ENCODE data around the gene ACTN4. TPM values are rescaled to one million over a fixed set of nuclear protein-coding genes. Genes with fewer than 3 reads are reported as not detected.
A peak's percentile ranks its signal among the peaks of the same experiment; 100 is the strongest.

ACTN4 gene
- total and polyA plus RNA-seq, 2 of the 4 experiments (the other 2 are of a cell fraction), result 541 to 659 TPM

DNA sequence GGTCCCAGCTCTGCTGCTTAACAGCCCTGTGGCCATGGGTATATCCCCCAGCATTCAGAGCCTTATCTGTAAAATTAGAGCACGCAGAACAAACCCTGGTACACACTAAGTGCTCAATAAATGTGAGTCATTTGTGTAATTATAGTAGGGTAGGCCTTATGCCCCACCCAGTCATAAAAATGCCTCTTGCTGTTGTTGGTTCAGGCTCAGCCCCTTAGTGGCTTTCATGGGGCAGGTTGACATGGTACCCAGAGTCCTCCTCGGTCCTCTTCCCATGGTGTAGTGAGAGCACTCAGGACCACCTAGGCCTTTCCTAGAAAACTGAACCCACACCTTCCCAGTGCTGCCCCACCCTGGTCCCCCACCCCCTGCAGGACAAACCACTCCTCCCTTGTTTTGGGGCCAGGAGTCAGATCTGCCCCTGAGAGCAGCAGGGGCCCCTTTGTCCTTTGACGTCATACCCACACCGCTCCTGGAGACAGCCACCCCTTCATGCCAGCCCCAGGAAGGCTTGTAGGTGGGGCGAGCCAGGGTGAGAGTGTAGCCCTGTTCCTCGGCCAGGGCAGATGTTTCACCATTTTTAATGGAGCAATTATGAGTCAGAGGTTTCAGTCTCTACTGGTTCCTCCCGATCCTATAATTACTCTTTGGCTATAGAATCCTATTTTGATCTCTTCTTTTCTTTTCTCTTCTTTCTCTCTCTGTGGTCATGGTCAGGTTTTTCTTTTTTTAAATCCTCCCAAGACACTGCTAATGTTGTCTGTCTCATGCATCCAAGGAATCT is 36.8 kb downstream of the ACTN4 start:
- ChIA-PET CTCF (no interaction called here), POLR2A (ENCODE audit: unreplicated experiment) (interaction anchor here (0.6 kb wide), 1 partner anchor 1597 kb away, joined by 3 read pairs; no protein-coding TSS in a partner anchor)
- no peak overlapping the region for H3K4me3 ChIP-seq (ENCODE audit: insufficient read depth, low read depth, low read length)
- TF ChIP-seq SMC3 (IDR thresholded peaks at IDR 0.05; ENCODE audit: low read depth, low read length), result 0 out of 2 replicates have a peak, but pooled peaks have one; percentile 4
- 0 out of 2 replicates have a peak, but pooled peaks have one; percentile 7 for TF ChIP-seq BHLHE40 (IDR thresholded peaks at IDR 0.05; ENCODE audit: low read depth, low read length)
- no peak for TF ChIP-seq RFX5 (IDR thresholded peaks at IDR 0.05; ENCODE audit: low read depth, low read length)
- 0 out of 2 replicates have a peak, but pooled peaks have one; percentile 27 for TF ChIP-seq POLR2A (IDR thresholded peaks at IDR 0.05; ENCODE audit: low read depth, low read length)
- peak; percentile 63; the same call in 1 of the 2 replicates for TF ChIP-seq MAZ (IDR thresholded peaks at IDR 0.05; ENCODE audit: borderline replicate concordance, low read depth, low read length)
- peak; percentile 90 for TF ChIP-seq CEBPB (IDR thresholded peaks at IDR 0.05; ENCODE audit: low read depth, low read length)
- TF ChIP-seq, protein P1, sequence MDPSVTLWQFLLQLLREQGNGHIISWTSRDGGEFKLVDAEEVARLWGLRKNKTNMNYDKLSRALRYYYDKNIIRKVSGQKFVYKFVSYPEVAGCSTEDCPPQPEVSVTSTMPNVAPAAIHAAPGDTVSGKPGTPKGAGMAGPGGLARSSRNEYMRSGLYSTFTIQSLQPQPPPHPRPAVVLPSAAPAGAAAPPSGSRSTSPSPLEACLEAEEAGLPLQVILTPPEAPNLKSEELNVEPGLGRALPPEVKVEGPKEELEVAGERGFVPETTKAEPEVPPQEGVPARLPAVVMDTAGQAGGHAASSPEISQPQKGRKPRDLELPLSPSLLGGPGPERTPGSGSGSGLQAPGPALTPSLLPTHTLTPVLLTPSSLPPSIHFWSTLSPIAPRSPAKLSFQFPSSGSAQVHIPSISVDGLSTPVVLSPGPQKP (IDR thresholded peaks at IDR 0.05; ENCODE audit: borderline replicate concordance, low read depth, low read length), result no peak
- no peak for TF ChIP-seq CTCF (conservative IDR thresholded peaks at IDR 0.05; ENCODE audit: low read depth, low read length)
- no peak; the same call in 1 of the 2 replicates for TF ChIP-seq RAD21 (IDR thresholded peaks at IDR 0.05; ENCODE audit: low read length)
- no peak for TF ChIP-seq MXI1 (IDR thresholded peaks at IDR 0.05; ENCODE audit: borderline replicate concordance, low read depth, low read length)
- no peak for TF ChIP-seq MAFK (IDR thresholded peaks at IDR 0.05; ENCODE audit: low read depth, low read length)
- no peak for TF ChIP-seq NFE2L2 (IDR thresholded peaks at IDR 0.05; ENCODE audit: low read depth, low read length)
- peak; percentile 78; the same call in 1 of the 2 replicates for TF ChIP-seq FOS (IDR thresholded peaks at IDR 0.05; ENCODE audit: low read depth, low read length)
- no peak for TF ChIP-seq RCOR1 (IDR thresholded peaks at IDR 0.05; ENCODE audit: insufficient replicate concordance, low read length)

More for the DNA sequence above, 36.8 kb downstream of the ACTN4 start:
- H3K23ac ChIP-seq (ENCODE audit: low read depth, low read length), result peak overlapping the region; percentile 88; the same call in 1 of the 2 replicates
- peaks cover 47% of the 10 kb centered on the region for H3K4me1 ChIP-seq (ENCODE audit: control insufficient read depth, insufficient read depth, low read length)
- no peaks in the 10 kb centered on the region for H3K27me3 ChIP-seq (ENCODE audit: control insufficient read depth, insufficient read depth, low read length)
- ATAC-seq (ENCODE audit: low read depth) (peak; percentile 64), DNase-seq (peak; percentile 91)
- peaks cover 8% of the 10 kb centered on the region for H3K36me3 ChIP-seq (ENCODE audit: control insufficient read depth, insufficient read depth, low read length)
- H2BK5ac ChIP-seq (ENCODE audit: low read depth, low read length, poor library complexity, severe bottlenecking), result peak overlapping the region; percentile 97
- H3K4ac ChIP-seq (ENCODE audit: low read depth, low read length), result peak overlapping the region; percentile 96
- peak overlapping the region; percentile 95 for H2AK5ac ChIP-seq (ENCODE audit: low read depth, low read length)
- peaks cover 36% of the 10 kb centered on the region for H3K9me1 ChIP-seq (ENCODE audit: insufficient read depth, low read length)
- peak overlapping the region; percentile 73 to 95 for H4K8ac ChIP-seq (ENCODE audit: low read depth in 2 of 2, low read length in 2 of 2)
- intact Hi-C loops (cut with micrococcal nuclease), result no loop called here
- peaks cover 48% of the 10 kb centered on the region for H4K20me1 ChIP-seq (ENCODE audit: insufficient read depth, low read length)
- in situ Hi-C loops (cut with MboI; ENCODE audit: low sequenced_read_pairs), result no loop called here
- WGBS, 2 experiments (ENCODE audit: extremely low coverage in 2 of 2, insufficient read length in 1 of 2), result no CpG with 5 or more reads among the region's 7 CpGs
- peak overlapping the region; percentile 87 for H4K91ac ChIP-seq (ENCODE audit: insufficient read depth, low read depth, low read length)
- peak overlapping the region; percentile 46 for H2AFZ ChIP-seq (replicated peaks; ENCODE audit: low read length, poor library complexity)
- BruUV-seq (replicated peaks), result no TSS peak
- H3K56ac ChIP-seq (ENCODE audit: extremely low read depth, insufficient read depth, low read length), result peak overlapping the region; percentile 85
- peak overlapping the region; percentile 83 for H4K5ac ChIP-seq (ENCODE audit: low read depth, low read length)
- H3K4me2 ChIP-seq (ENCODE audit: low read depth, low read length), result peak overlapping the region; percentile 64
- peak overlapping the region; percentile 85 for H3K14ac ChIP-seq (replicated peaks; ENCODE audit: low read depth, low read length)
- peak overlapping the region; percentile 94 for H2BK120ac ChIP-seq (ENCODE audit: low read depth, low read length)
- H3K9ac ChIP-seq (ENCODE audit: low read depth, low read length), result peak overlapping the region; percentile 43
- H3K27ac ChIP-seq (ENCODE audit: insufficient read depth, low read length), result peak overlapping the region; percentile 85
- peak overlapping the region; percentile 95; the same call in 2 of the 3 replicates for H2BK15ac ChIP-seq (ENCODE audit: low read depth, low read length)
- peak overlapping the region; percentile 94 for H2AK9ac ChIP-seq (replicated peaks; ENCODE audit: low read depth, low read length, poor library complexity)
- H3K9me3 ChIP-seq (ENCODE audit: control insufficient read depth, insufficient read depth, low read length), result no peaks in the 10 kb centered on the region
- H3K79me1 ChIP-seq (ENCODE audit: low read depth in 1 of 2, low read length in 2 of 2), result peaks cover 8 to 81% of the 10 kb centered on the region in 2 experiments
- H2BK20ac ChIP-seq (ENCODE audit: low read depth, low read length), result peak overlapping the region; percentile 86
- dilution Hi-C loops (cut with HindIII; ENCODE audit: low sequenced_read_pairs, unreplicated experiment), result no loop called here
- peak overlapping the region; percentile 90 for H3K18ac ChIP-seq (ENCODE audit: low read depth, low read length)

Measured in IMR-90 (cell line).